ENCODE data around the gene ALOX12. TPM values are rescaled to one million over a fixed set of nuclear protein-coding genes. Genes with fewer than 3 reads are reported as not detected.

Gene ALOX12
- total RNA-seq, 1 donor from 2014 or later, result 0.21 TPM

- TF ChIP-seq EZH2 (IDR thresholded peaks at IDR 0.05) (peak; percentile 64), CTCF (IDR thresholded peaks at IDR 0.05) (no peak)
- Histone ChIP-seq H3K27me3 (peaks cover 76% of the 10 kb centered on the region), H3K79me2 (ENCODE audit: low read depth) (no peaks in the 10 kb centered on the region), H4K20me1 (ENCODE audit: low read depth) (peaks cover 37% of the 10 kb centered on the region), H3K36me3 (no peaks in the 10 kb centered on the region), H3K4me2 (peak overlapping the region; percentile 80), H3K4me1 (peaks cover 31% of the 10 kb centered on the region), H3K9ac (no peak overlapping the region), H2AFZ (replicated peaks) (peak overlapping the region; percentile 39), H3K4me3 (peak overlapping the region; percentile 43), H3K9me3 (ENCODE audit: low read depth) (no peaks in the 10 kb centered on the region), H3F3A (ENCODE audit: low read depth) (peaks cover 26% of the 10 kb centered on the region), H3K27ac (no peak overlapping the region)
- H3K27ac Mint-ChIP-seq, result no peak overlapping the region
- peaks cover 34% of the 10 kb centered on the region for H3K27me3 Mint-ChIP-seq (ENCODE audit: insufficient read depth, low read depth)
- no peak overlapping the region for H3K4me3 Mint-ChIP-seq
- peak; percentile 26 for DNase-seq (ENCODE audit: low spot score)
- H3K9me3 Mint-ChIP-seq, result no peaks in the 10 kb centered on the region
- H3K4me1 Mint-ChIP-seq, result peaks cover 46% of the 10 kb centered on the region
- H3K36me3 Mint-ChIP-seq, result no peaks in the 10 kb centered on the region
Observed at GRCh38 chr17:7043182-7043496, 47.3 kb downstream of the ALOX12 start.

- DNase-seq (ENCODE audit: low spot score), result peak; percentile 58
- TF ChIP-seq EZH2phosphoT487 (IDR thresholded peaks at IDR 0.05), result peak; percentile 68
- TF ChIP-seq EZH2 (IDR thresholded peaks at IDR 0.05), result peak; percentile 30
- no peak for TF ChIP-seq CTCF (IDR thresholded peaks at IDR 0.05)
- Histone ChIP-seq H3K4me2 (peak within 1 kb of the TSS; percentile 80), H3K9ac (no peak within 1 kb of the TSS), H3F3A (ENCODE audit: low read depth) (peaks cover 26% of the 10 kb centered on the region), H4K20me1 (ENCODE audit: low read depth) (peaks cover 32% of the 10 kb centered on the region), H3K36me3 (no peaks in the 10 kb centered on the region), H3K4me1 (peaks cover 31% of the 10 kb centered on the region), H3K27ac (no peak within 1 kb of the TSS), H3K9me3 (ENCODE audit: low read depth) (no peaks in the 10 kb centered on the region), H3K27me3 (peaks cover 78% of the 10 kb centered on the region), H3K79me2 (ENCODE audit: low read depth) (no peaks in the 10 kb centered on the region), H3K4me3 (peak within 1 kb of the TSS; percentile 43), H2AFZ (replicated peaks) (peak within 1 kb of the TSS; percentile 39)
- Mint-ChIP-seq H3K27me3 (ENCODE audit: insufficient read depth, low read depth) (peaks cover 38% of the 10 kb centered on the region), H3K27ac (no peak within 1 kb of the TSS), H3K9me3 (no peaks in the 10 kb centered on the region), H3K4me1 (peaks cover 41% of the 10 kb centered on the region), H3K4me3 (peak within 1 kb of the TSS; percentile 60), H3K36me3 (no peaks in the 10 kb centered on the region)
Observed at GRCh38 chr17:7043497-7044198, 47.8 kb downstream of the ALOX12 start, which contains the start of gene SLC16A11. TSS of gene SLC16A11 (minus strand) at chr17:7044092. CDS start at chr17:7043513, 579 bp downstream.

- no peaks in the 10 kb centered on the region for H3K79me2 ChIP-seq (ENCODE audit: low read depth)
- H3K36me3 ChIP-seq, result no peaks in the 10 kb centered on the region
- no peaks in the 10 kb centered on the region for H3K36me3 Mint-ChIP-seq
- no peak overlapping the region for H3K27ac ChIP-seq
- H4K20me1 ChIP-seq (ENCODE audit: low read depth), result peaks cover 26% of the 10 kb centered on the region
- H3K9ac ChIP-seq, result no peak overlapping the region
- H3K4me3 Mint-ChIP-seq, result peak overlapping the region; percentile 82
- H3K4me1 Mint-ChIP-seq, result peaks cover 38% of the 10 kb centered on the region
- TF ChIP-seq EZH2phosphoT487 (IDR thresholded peaks at IDR 0.05) (no peak), EZH2 (IDR thresholded peaks at IDR 0.05) (peak; percentile 39), CTCF (IDR thresholded peaks at IDR 0.05) (peak; percentile 96)
- peaks cover 31% of the 10 kb centered on the region for H3K4me1 ChIP-seq
- H2AFZ ChIP-seq (replicated peaks), result no peak overlapping the region
- peak overlapping the region; percentile 50 for H3K4me3 ChIP-seq
- DNase-seq (ENCODE audit: low spot score), result peak; percentile 76
- H3K27me3 ChIP-seq, result peaks cover 75% of the 10 kb centered on the region
- H3K9me3 ChIP-seq (ENCODE audit: low read depth), result no peaks in the 10 kb centered on the region
- no peak overlapping the region for H3K27ac Mint-ChIP-seq
- H3K9me3 Mint-ChIP-seq, result no peaks in the 10 kb centered on the region
- H3K4me2 ChIP-seq, result peak overlapping the region; percentile 91
- H3F3A ChIP-seq (ENCODE audit: low read depth), result peaks cover 26% of the 10 kb centered on the region
- peaks cover 35% of the 10 kb centered on the region for H3K27me3 Mint-ChIP-seq (ENCODE audit: insufficient read depth, low read depth)
Observed at GRCh38 chr17:7045492-7046126, 49.8 kb downstream of the ALOX12 start.
